GM23338 (cell line): ENCODE measurements around the gene MFNG. TPM values are rescaled to one million over a fixed set of nuclear protein-coding genes. Genes with fewer than 3 reads are reported as not detected.

Source experiments
- ATAC-seq: fragments of 200-7000 bp; cut with Tn5 transposase; 3 replicates; pipeline ENCODE4 v1.9.1; 2020
- DNase-seq: peaks from one replicate; pipeline ENCODE4 v3.0.0-alpha.2; 2015; ENCODE audit warnings: low spot score
- H2AFZ ChIP-seq: fragments of 200-600 bp; sonication (generic); 2 replicates; pipeline ENCODE4 v1.8.0; 2016; ENCODE audit warnings: antibody characterized with exemption, mild to moderate bottlenecking, moderate library complexity
- H3F3A ChIP-seq: fragments of 200-600 bp; sonication (generic); replicated peaks from 2 replicates; pipeline ENCODE4 v1.8.0; 2017; ENCODE audit warnings: antibody characterized with exemption, mixed run types, low read depth
- H3K27ac ChIP-seq: fragments of 200-600 bp; sonication (generic); 2 replicates; pipeline ENCODE4 v1.6.1; 2016; ENCODE audit warnings: low read depth
- H3K27me3 ChIP-seq: fragments of 200-600 bp; sonication (generic); 2 replicates; pipeline ENCODE4 v1.8.0; 2016; ENCODE audit warnings: mild to moderate bottlenecking, mixed run types, moderate library complexity; ENCODE audit not compliant: insufficient read depth
- H3K36me3 ChIP-seq: fragments of 200-600 bp; sonication (generic); 2 replicates; pipeline ENCODE4 v1.8.0; 2016; ENCODE audit warnings: mild to moderate bottlenecking; ENCODE audit not compliant: insufficient read depth
- H3K4me1 ChIP-seq: fragments of 200-600 bp; sonication (generic); 2 replicates; pipeline ENCODE4 v1.8.0; 2016; ENCODE audit warnings: mild to moderate bottlenecking, moderate library complexity; ENCODE audit not compliant: insufficient read depth
- H3K4me2 ChIP-seq: fragments of 200-600 bp; sonication (generic); 2 replicates; pipeline ENCODE4 v1.7.1; 2017; ENCODE audit warnings: mixed run types
- H3K4me3 ChIP-seq: fragments of 200-600 bp; sonication (generic); 2 replicates; pipeline ENCODE4 v1.6.1; 2016; ENCODE audit warnings: mixed run types
- H3K79me2 ChIP-seq: fragments of 200-600 bp; sonication (generic); replicated peaks from 2 replicates; pipeline ENCODE4 v1.8.0; 2017; ENCODE audit warnings: mild to moderate bottlenecking; ENCODE audit not compliant: insufficient read depth
- H3K9me2 ChIP-seq: fragments of 200-600 bp; sonication (generic); 2 replicates; pipeline ENCODE4 v1.8.0; 2017; ENCODE audit not compliant: insufficient read depth
- H4K20me1 ChIP-seq: fragments of 200-600 bp; sonication (generic); replicated peaks from 2 replicates; pipeline ENCODE4 v1.8.0; 2017; ENCODE audit warnings: mild to moderate bottlenecking; ENCODE audit not compliant: insufficient read depth
- H3K27ac Mint-ChIP-seq: 2 replicates; pipeline ENCODE4 v1.8.0; 2020; ENCODE audit warnings: inconsistent platforms, mild to moderate bottlenecking, moderate library complexity, mixed read lengths
- H3K27me3 Mint-ChIP-seq: 3 replicates; pipeline ENCODE4 v1.8.0; 2022; ENCODE audit warnings: low read depth, mild to moderate bottlenecking, moderate library complexity, mixed read lengths, inconsistent platforms; ENCODE audit not compliant: insufficient read depth, poor library complexity
- H3K36me3 Mint-ChIP-seq: 3 replicates; pipeline ENCODE4 v1.8.0; 2021; ENCODE audit warnings: low read depth, mild to moderate bottlenecking, inconsistent platforms, moderate library complexity, mixed read lengths
- H3K4me1 Mint-ChIP-seq: 3 replicates; pipeline ENCODE4 v1.8.0; 2020; ENCODE audit warnings: mild to moderate bottlenecking, inconsistent platforms, mixed read lengths
- H3K4me3 Mint-ChIP-seq: 3 replicates; pipeline ENCODE4 v1.8.0; 2021; ENCODE audit warnings: moderate library complexity, mild to moderate bottlenecking, inconsistent platforms, mixed read lengths
- H3K9me3 Mint-ChIP-seq: 3 replicates; pipeline ENCODE4 v1.8.0; 2020; ENCODE audit warnings: moderate library complexity, mild to moderate bottlenecking, inconsistent platforms, mixed read lengths
- CREB1 ChIP-seq: fragments of 250-450 bp; sonication (Bioruptor Pico); IDR thresholded peaks from 2 replicates; pipeline ENCODE4 v1.5.0; 2020; ENCODE audit warnings: low read depth, mild to moderate bottlenecking, moderate library complexity
- CTCF ChIP-seq, 2 experiments: fragments of 200-600 bp in 1 of 2; sonication (generic) in 1 of 2; conservative IDR thresholded peaks; 2 replicates each; pipeline versions ENCODE4 v1.5.1 to v1.6.1; 2016 to 2017; ENCODE audit warnings: antibody characterized with exemption in 2 of 2, low read depth in 2 of 2, mild to moderate bottlenecking in 2 of 2, moderate library complexity in 1 of 2
- ETS1 ChIP-seq: IDR thresholded peaks from 2 replicates; pipeline ENCODE4 v1.6.1; 2016; ENCODE audit warnings: antibody characterized with exemption
- EZH2 ChIP-seq: fragments of 200-600 bp; sonication (generic); IDR thresholded peaks from one replicate; pipeline ENCODE4 v1.8.0; 2017; ENCODE audit warnings: antibody characterized with exemption, mild to moderate bottlenecking, low read depth; ENCODE audit not compliant: unreplicated experiment
- EZH2phosphoT487 ChIP-seq: fragments of 200-600 bp; sonication (generic); IDR thresholded peaks from one replicate; pipeline ENCODE4 v1.8.1; 2018; ENCODE audit warnings: antibody characterized with exemption; ENCODE audit not compliant: unreplicated experiment
- JUNB ChIP-seq: IDR thresholded peaks from one replicate; pipeline ENCODE4 v1.6.1; 2016; ENCODE audit warnings: antibody characterized with exemption; ENCODE audit not compliant: unreplicated experiment
- POLR2AphosphoS5 ChIP-seq: IDR thresholded peaks from 2 replicates; pipeline ENCODE4 v1.6.1; 2016; ENCODE audit warnings: antibody characterized with exemption, low read depth
- STAT1 ChIP-seq: IDR thresholded peaks from one replicate; pipeline ENCODE4 v1.6.1; 2016; ENCODE audit warnings: antibody characterized with exemption; ENCODE audit not compliant: unreplicated experiment
- ZNF114 ChIP-seq: fragments of 250-450 bp; sonication (Bioruptor Pico); IDR thresholded peaks from 2 replicates; pipeline ENCODE4 v1.5.0; 2020; ENCODE audit warnings: mild to moderate bottlenecking, moderate library complexity
- ZNF331 ChIP-seq: fragments of 250-450 bp; sonication (Bioruptor Pico); IDR thresholded peaks from 2 replicates; pipeline ENCODE4 v1.5.0; 2020; ENCODE audit warnings: low read depth, mild to moderate bottlenecking, moderate library complexity
- polyA plus RNA-seq: library from polyadenylated mRNA; unstranded; fragments of >200 nt; fragmentation: Nextera tagmentation; extraction: Ambion mirVana; gene quantifications from 2 replicates; pipeline ENCODE4 v1.2.1, GENCODE V29; 2016
- total RNA-seq: library from RNA; depleted of rRNA; stranded (reverse); fragments of >200 nt; shearing (Covaris generic); gene quantifications from 2 replicates; pipeline ENCODE4 v1.2.3, GENCODE V29; 2014
- TF ChIP-seq, protein P1 (sequence below): IDR thresholded peaks from one replicate; pipeline ENCODE4 v1.6.1; 2018; ENCODE audit warnings: antibody characterized with exemption; ENCODE audit not compliant: unreplicated experiment

Gene MFNG
- total and polyA plus RNA-seq, 2 experiments from 2014 or later = 1.4 to 1.9 TPM

- Histone ChIP-seq H3K9me2 (no peaks in the 10 kb centered on the region), H3F3A (peaks cover 4% of the 10 kb centered on the region; the same call in 1 of the 2 replicates), H3K27me3 (peaks cover 32% of the 10 kb centered on the region), H3K27ac (no peak overlapping the region), H3K4me2 (no peak overlapping the region), H3K36me3 (no peaks in the 10 kb centered on the region), H3K4me3 (no peak overlapping the region), H2AFZ (no peak overlapping the region), H3K4me1 (peaks cover 9% of the 10 kb centered on the region; the same call in 1 of the 2 replicates), H4K20me1 (no peaks in the 10 kb centered on the region), H3K79me2 (no peaks in the 10 kb centered on the region)
- Mint-ChIP-seq H3K36me3 (peaks cover 8% of the 10 kb centered on the region; the same call in 2 of the 3 replicates), H3K27ac (no peak overlapping the region), H3K27me3 (peaks cover 20% of the 10 kb centered on the region), H3K4me3 (no peak overlapping the region), H3K9me3 (peaks cover 6% of the 10 kb centered on the region; the same call in 2 of the 3 replicates), H3K4me1 (peaks cover 19% of the 10 kb centered on the region)
- no peak for TF ChIP-seq ZNF331 (CRISPR knock-in tag)
- TF ChIP-seq CTCF (conservative IDR thresholded peaks at IDR 0.05; ENCODE audit: low read depth in 2 of 2) = 0 out of 4 replicates have a peak, but pooled peaks of 1 of the 2 experiments have one; percentile 19
- no peak for ATAC-seq
- no peak for DNase-seq
Observed at GRCh38 chr22:37515901-37516300, 29.7 kb upstream of the MFNG start.

DNA sequence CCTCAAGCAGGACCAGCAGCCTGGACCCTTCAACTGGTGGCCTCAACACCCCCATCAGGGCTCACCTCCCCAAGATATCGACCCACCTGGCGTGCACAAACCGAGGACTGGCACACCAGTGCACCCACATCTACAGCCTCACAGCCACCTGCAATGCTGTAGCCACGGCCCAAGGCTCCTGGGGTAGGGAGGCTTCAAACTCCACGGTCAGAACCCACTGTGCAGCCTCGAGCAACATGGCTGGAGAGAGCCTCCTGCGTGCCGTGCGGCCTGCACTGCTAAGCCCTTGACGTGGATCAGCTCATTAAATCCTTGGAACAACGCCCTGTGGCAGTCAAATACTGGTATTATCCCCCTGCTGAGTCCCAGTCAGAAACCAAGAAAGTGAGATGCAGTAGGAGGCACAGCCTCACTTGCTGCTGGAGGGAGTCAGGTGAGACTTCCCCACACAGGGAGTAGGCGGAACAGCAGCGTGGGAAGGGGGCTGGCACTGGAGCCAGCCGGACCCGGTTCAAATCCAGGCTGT is 28.4 kb upstream of the MFNG start:
- H3K27me3 ChIP-seq = peaks cover 21% of the 10 kb centered on the region
- H3K79me2 ChIP-seq = no peaks in the 10 kb centered on the region
- peaks cover 12% of the 10 kb centered on the region for H3K4me1 Mint-ChIP-seq
- no peak overlapping the region for H3K27ac ChIP-seq
- no peak overlapping the region for H3K4me2 ChIP-seq
- H3K4me1 ChIP-seq = peaks cover 3% of the 10 kb centered on the region; the same call in 1 of the 2 replicates
- no peak overlapping the region for H2AFZ ChIP-seq
- no peaks in the 10 kb centered on the region for H4K20me1 ChIP-seq
- peak overlapping the region; percentile 50; the same call in 1 of the 2 replicates for H3K27ac Mint-ChIP-seq
- H3K27me3 Mint-ChIP-seq = peaks cover 13% of the 10 kb centered on the region
- no peak overlapping the region for H3K4me3 ChIP-seq
- H3K4me3 Mint-ChIP-seq = no peak overlapping the region
- ATAC-seq (no peak), DNase-seq (no peak)
- H3F3A ChIP-seq = peaks cover 4% of the 10 kb centered on the region; the same call in 1 of the 2 replicates
- no peaks in the 10 kb centered on the region for H3K36me3 ChIP-seq
- peaks cover 6% of the 10 kb centered on the region; the same call in 2 of the 3 replicates for H3K9me3 Mint-ChIP-seq
- H3K9me2 ChIP-seq = no peaks in the 10 kb centered on the region
- H3K36me3 Mint-ChIP-seq = peaks cover 8% of the 10 kb centered on the region; the same call in 2 of the 3 replicates
- TF ChIP-seq ZNF114 (CRISPR knock-in tag) (no peak), EZH2phosphoT487 (no peak), POLR2AphosphoS5 (no peak), CTCF (conservative IDR thresholded peaks at IDR 0.05; ENCODE audit: low read depth in 2 of 2) (no peak), STAT1 (no peak), JUNB (no peak), ETS1 (no peak), EZH2 (no peak), CREB1 (CRISPR knock-in tag) (no peak)
- TF ChIP-seq, protein P1, sequence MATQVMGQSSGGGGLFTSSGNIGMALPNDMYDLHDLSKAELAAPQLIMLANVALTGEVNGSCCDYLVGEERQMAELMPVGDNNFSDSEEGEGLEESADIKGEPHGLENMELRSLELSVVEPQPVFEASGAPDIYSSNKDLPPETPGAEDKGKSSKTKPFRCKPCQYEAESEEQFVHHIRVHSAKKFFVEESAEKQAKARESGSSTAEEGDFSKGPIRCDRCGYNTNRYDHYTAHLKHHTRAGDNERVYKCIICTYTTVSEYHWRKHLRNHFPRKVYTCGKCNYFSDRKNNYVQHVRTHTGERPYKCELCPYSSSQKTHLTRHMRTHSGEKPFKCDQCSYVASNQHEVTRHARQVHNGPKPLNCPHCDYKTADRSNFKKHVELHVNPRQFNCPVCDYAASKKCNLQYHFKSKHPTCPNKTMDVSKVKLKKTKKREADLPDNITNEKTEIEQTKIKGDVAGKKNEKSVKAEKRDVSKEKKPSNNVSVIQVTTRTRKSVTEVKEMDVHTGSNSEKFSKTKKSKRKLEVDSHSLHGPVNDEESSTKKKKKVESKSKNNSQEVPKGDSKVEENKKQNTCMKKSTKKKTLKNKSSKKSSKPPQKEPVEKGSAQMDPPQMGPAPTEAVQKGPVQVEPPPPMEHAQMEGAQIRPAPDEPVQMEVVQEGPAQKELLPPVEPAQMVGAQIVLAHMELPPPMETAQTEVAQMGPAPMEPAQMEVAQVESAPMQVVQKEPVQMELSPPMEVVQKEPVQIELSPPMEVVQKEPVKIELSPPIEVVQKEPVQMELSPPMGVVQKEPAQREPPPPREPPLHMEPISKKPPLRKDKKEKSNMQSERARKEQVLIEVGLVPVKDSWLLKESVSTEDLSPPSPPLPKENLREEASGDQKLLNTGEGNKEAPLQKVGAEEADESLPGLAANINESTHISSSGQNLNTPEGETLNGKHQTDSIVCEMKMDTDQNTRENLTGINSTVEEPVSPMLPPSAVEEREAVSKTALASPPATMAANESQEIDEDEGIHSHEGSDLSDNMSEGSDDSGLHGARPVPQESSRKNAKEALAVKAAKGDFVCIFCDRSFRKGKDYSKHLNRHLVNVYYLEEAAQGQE = no peak
